ENCODE measurements around the gene SHISAL1. TPM values are rescaled to one million over a fixed set of nuclear protein-coding genes. Genes with fewer than 3 reads are reported as not detected.

The SHISAL1 gene
- total RNA-seq, 2 experiments from 2014 or later = not detected

DNA sequence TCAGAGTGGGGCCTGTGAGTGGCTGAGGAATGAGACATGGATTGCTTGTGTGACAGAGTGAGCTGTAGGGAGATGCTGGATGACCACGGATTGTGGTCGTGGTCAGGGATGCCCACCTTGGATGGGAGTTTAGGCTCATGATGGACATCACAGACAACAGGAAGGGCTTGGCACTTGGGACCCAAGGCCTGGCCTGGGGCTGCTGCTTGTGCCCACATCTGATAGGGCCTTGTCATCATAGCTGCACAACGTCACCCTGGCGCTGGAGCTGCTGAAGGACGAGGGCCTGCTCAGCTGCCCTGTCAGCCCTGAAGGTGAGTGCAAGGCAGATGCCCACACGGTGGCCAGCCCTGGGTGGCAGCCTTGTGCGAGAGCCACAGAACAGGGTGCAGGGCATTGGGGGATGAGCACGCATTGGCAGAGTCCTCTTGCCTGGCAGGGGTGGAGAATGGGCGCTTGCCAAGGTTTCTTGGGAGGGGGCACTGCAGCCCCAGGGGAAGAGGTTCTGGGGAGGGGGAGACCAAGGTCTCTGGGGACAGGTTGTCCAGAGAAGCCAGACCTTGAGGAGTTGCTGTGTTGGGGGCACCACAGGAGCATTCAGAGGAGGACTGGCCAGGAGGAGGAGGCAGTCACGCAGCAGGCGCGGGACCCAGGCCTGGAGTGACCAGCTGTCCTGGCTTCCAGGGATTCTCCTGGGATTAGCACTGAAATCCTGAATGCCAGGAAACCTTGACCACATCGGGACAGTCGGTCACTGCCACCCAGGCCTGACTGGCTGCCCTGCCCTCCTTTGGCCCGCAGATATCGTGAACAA lies 107.0 kb downstream of the SHISAL1 start:
- Mint-ChIP-seq H3K27me3 (no peaks in the 10 kb centered on the region), H3K27ac (no peak overlapping the region), H3K4me1 (ENCODE audit: low read depth) (peaks cover 2% of the 10 kb centered on the region), H3K36me3 (ENCODE audit: low read depth) (peaks cover 16% of the 10 kb centered on the region), H3K4me3 (no peak overlapping the region), H3K9me3 (peaks cover 12% of the 10 kb centered on the region)
- no peak for DNase-seq
- intact Hi-C loops (cut with micrococcal nuclease) = no loop called here
- CTCF ChIA-PET = no interaction called here
- TF ChIP-seq, protein P1, sequence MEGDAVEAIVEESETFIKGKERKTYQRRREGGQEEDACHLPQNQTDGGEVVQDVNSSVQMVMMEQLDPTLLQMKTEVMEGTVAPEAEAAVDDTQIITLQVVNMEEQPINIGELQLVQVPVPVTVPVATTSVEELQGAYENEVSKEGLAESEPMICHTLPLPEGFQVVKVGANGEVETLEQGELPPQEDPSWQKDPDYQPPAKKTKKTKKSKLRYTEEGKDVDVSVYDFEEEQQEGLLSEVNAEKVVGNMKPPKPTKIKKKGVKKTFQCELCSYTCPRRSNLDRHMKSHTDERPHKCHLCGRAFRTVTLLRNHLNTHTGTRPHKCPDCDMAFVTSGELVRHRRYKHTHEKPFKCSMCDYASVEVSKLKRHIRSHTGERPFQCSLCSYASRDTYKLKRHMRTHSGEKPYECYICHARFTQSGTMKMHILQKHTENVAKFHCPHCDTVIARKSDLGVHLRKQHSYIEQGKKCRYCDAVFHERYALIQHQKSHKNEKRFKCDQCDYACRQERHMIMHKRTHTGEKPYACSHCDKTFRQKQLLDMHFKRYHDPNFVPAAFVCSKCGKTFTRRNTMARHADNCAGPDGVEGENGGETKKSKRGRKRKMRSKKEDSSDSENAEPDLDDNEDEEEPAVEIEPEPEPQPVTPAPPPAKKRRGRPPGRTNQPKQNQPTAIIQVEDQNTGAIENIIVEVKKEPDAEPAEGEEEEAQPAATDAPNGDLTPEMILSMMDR (IDR thresholded peaks at IDR 0.05) = no peak
- POLR2A ChIA-PET = interaction anchor here (1.4 kb wide), 1 partner anchor 10 kb away, joined by 5 read pairs; no protein-coding TSS in a partner anchor
- no peak for ATAC-seq

GRCh38 chr22:44204739-44205515 lies 107.8 kb downstream of the SHISAL1 start:
- H3K36me3 Mint-ChIP-seq (ENCODE audit: low read depth) = peaks cover 14% of the 10 kb centered on the region
- ChIA-PET POLR2A (interaction anchor here (1.4 kb wide), 1 partner anchor 9 kb away, joined by 5 read pairs; no protein-coding TSS in a partner anchor), CTCF (no interaction called here)
- H3K4me1 Mint-ChIP-seq (ENCODE audit: low read depth) = peaks cover 2% of the 10 kb centered on the region
- DNase-seq = no peak
- no peak overlapping the region for H3K4me3 Mint-ChIP-seq
- intact Hi-C loops (cut with micrococcal nuclease) = no loop called here
- H3K27ac Mint-ChIP-seq = no peak overlapping the region
- no peak for ATAC-seq
- H3K9me3 Mint-ChIP-seq = peaks cover 9% of the 10 kb centered on the region
- TF ChIP-seq, protein P1 (IDR thresholded peaks at IDR 0.05) = no peak
- H3K27me3 Mint-ChIP-seq = no peaks in the 10 kb centered on the region

DNA sequence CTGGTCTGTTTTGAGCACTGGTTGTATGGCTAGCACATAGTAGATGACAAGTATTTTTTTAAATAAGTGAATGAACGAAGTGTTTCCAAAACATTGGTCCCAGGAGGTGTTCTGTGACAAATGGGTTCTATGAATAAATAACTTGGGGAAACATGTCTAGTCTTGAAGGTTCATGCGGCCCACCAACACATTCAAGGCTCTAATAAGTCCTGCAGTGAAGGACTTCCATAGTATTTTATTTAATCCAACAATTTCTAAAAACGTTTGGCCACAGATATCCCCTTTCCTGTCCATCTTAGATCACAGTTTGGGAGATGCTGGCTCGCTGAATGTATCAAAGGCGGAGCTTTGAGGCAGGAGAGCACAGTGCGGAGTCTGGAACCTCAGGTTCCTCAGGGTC lies 109.5 kb downstream of the SHISAL1 start:
- intact Hi-C loops (cut with micrococcal nuclease) = no loop called here
- Mint-ChIP-seq H3K4me1 (ENCODE audit: low read depth) (peaks cover 6% of the 10 kb centered on the region), H3K4me3 (no peak overlapping the region), H3K27me3 (no peaks in the 10 kb centered on the region), H3K27ac (no peak overlapping the region), H3K36me3 (ENCODE audit: low read depth) (peaks cover 21% of the 10 kb centered on the region), H3K9me3 (no peaks in the 10 kb centered on the region)
- ATAC-seq (no peak), DNase-seq (no peak)
- ChIA-PET CTCF (no interaction called here), POLR2A (no interaction called here)
- TF ChIP-seq, protein P1 (IDR thresholded peaks at IDR 0.05) = no peak

DNA sequence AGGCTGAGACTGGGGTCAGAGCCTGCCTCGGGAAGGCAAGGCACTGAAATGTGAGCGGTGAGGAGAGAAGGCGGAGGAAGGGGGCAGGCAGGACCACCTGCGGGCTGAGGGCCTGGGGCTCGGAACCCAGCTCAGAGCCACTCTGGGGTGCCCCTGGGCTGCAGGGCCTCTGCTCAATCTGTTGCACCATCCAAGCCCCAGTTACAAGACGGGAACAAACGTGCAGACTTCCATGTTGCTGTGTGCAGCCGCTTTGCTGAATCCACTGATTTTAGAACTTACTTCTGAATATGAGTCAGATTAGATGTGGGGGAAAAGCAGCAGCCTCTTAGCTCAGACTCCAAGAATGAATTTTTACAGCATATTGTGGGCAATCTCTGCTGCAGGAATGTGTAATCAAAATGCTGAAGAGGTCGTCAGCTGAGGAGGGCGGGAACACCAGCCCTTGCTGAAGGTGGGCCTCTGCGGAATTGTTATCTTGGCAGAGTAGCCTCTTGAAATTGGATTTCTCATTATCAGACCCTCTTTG lies 110.4 kb downstream of the SHISAL1 start:
- CTCF ChIA-PET = no interaction called here
- H3K36me3 Mint-ChIP-seq (ENCODE audit: low read depth) = peaks cover 23% of the 10 kb centered on the region
- H3K4me1 Mint-ChIP-seq (ENCODE audit: low read depth) = peaks cover 6% of the 10 kb centered on the region
- DNase-seq (no peak), ATAC-seq (no peak)
- POLR2A ChIA-PET = interaction anchor here (0.9 kb wide), 1 partner anchor 13 kb away, joined by 3 read pairs; no protein-coding TSS in a partner anchor
- no peaks in the 10 kb centered on the region for H3K27me3 Mint-ChIP-seq
- TF ChIP-seq, protein P1 (IDR thresholded peaks at IDR 0.05) = no peak
- intact Hi-C loops (cut with micrococcal nuclease) = no loop called here
- H3K9me3 Mint-ChIP-seq = no peaks in the 10 kb centered on the region
- no peak overlapping the region for H3K4me3 Mint-ChIP-seq
- H3K27ac Mint-ChIP-seq = no peak overlapping the region

All from activated CD8-positive, alpha-beta T cell treated with anti-CD3 and anti-CD28 coated beads for 36 hours (primary cell).